ENCODE measurements around the gene SETBP1. TPM values are rescaled to one million over a fixed set of nuclear protein-coding genes. Genes with fewer than 3 reads are reported as not detected.

The SETBP1 gene
- total and polyA plus RNA-seq, 2 of the 4 experiments (the other 2 are of a cell fraction) = 0.19 to 0.36 TPM

GRCh38 chr18:44826418-44827259, 146.0 kb downstream of the SETBP1 start:
- Histone ChIP-seq H4K8ac (ENCODE audit: low read depth in 2 of 2, low read length in 2 of 2) (peak overlapping the region in 1 of 2 experiments; percentile 77; a peak in 1 of 4 replicates), H3K27me3 (ENCODE audit: control insufficient read depth, insufficient read depth, low read length) (no peaks in the 10 kb centered on the region), H4K91ac (ENCODE audit: insufficient read depth, low read depth, low read length) (peak overlapping the region; percentile 50), H3K79me1 (ENCODE audit: low read depth in 1 of 2, low read length in 2 of 2) (no peaks in the 10 kb centered on the region), H2AK9ac (replicated peaks; ENCODE audit: low read depth, low read length, poor library complexity) (peak overlapping the region; percentile 56), H3K27ac (ENCODE audit: insufficient read depth, low read length) (peak overlapping the region; percentile 68; the same call in 1 of the 2 replicates), H3K9me1 (ENCODE audit: insufficient read depth, low read length) (no peaks in the 10 kb centered on the region), H3K9ac (ENCODE audit: low read depth, low read length) (no peak overlapping the region), H3K36me3 (ENCODE audit: control insufficient read depth, insufficient read depth, low read length) (no peaks in the 10 kb centered on the region), H3K4ac (ENCODE audit: low read depth, low read length) (peak overlapping the region; percentile 72), H2BK120ac (ENCODE audit: low read depth, low read length) (peak overlapping the region; percentile 88), H2BK20ac (ENCODE audit: low read depth, low read length) (peak overlapping the region; percentile 86), H3K4me3 (ENCODE audit: insufficient read depth, low read depth, low read length) (no peak overlapping the region), H3K56ac (ENCODE audit: extremely low read depth, insufficient read depth, low read length) (peak overlapping the region; percentile 44; the same call in 1 of the 2 replicates), H3K4me1 (ENCODE audit: control insufficient read depth, insufficient read depth, low read length) (peaks cover 2% of the 10 kb centered on the region; the same call in 1 of the 2 replicates), H3K23ac (ENCODE audit: low read depth, low read length) (peak overlapping the region; percentile 22), H4K5ac (ENCODE audit: low read depth, low read length) (peak overlapping the region; percentile 3; the same call in 1 of the 2 replicates), H3K14ac (replicated peaks; ENCODE audit: low read depth, low read length) (peak overlapping the region; percentile 40; the same call in 1 of the 2 replicates), H3K18ac (ENCODE audit: low read depth, low read length) (peak overlapping the region; percentile 31; the same call in 1 of the 2 replicates), H3K4me2 (ENCODE audit: low read depth, low read length) (peak overlapping the region; percentile 6; the same call in 1 of the 2 replicates), H2AK5ac (ENCODE audit: low read depth, low read length) (no peak overlapping the region; the same call in 1 of the 2 replicates), H2BK5ac (ENCODE audit: low read depth, low read length, poor library complexity, severe bottlenecking) (no peak overlapping the region), H3K9me3 (ENCODE audit: control insufficient read depth, insufficient read depth, low read length) (no peaks in the 10 kb centered on the region), H4K20me1 (ENCODE audit: insufficient read depth, low read length) (no peaks in the 10 kb centered on the region), H2AFZ (replicated peaks; ENCODE audit: low read length, poor library complexity) (peak overlapping the region; percentile 76), H2BK15ac (ENCODE audit: low read depth, low read length) (no peak overlapping the region; the same call in 2 of the 3 replicates)
- intact Hi-C loops (cut with micrococcal nuclease) (no loop called here), dilution Hi-C loops (cut with HindIII; ENCODE audit: low sequenced_read_pairs, unreplicated experiment) (no loop called here), in situ Hi-C loops (cut with MboI; ENCODE audit: low sequenced_read_pairs) (no loop called here)
- WGBS, 2 experiments (ENCODE audit: extremely low coverage in 2 of 2, insufficient read length in 1 of 2) = no CpG with 5 or more reads among the region's 5 CpGs
- BruUV-seq (replicated peaks) = no TSS peak
- CTCF ChIA-PET = no interaction called here
- TF ChIP-seq RFX5 (IDR thresholded peaks at IDR 0.05; ENCODE audit: low read depth, low read length) (no peak), CEBPB (IDR thresholded peaks at IDR 0.05; ENCODE audit: low read depth, low read length) (peak; percentile 71; the same call in 1 of the 2 replicates)
- ATAC-seq (ENCODE audit: low read depth) (peak; percentile 77), DNase-seq (peak; percentile 83)
- POLR2A ChIA-PET (ENCODE audit: unreplicated experiment) = interaction anchor here (0.6 kb wide), 1 partner anchor 95 kb away, joined by 4 read pairs; no protein-coding TSS in a partner anchor

Data from IMR-90 (cell line).